GM20431 (cell line): ENCODE measurements around the gene PTGER1.
"Not testable (repeated sequence)": the region's sequence is repeated elsewhere in the genome, so short reads cannot be mapped to it uniquely, and the experiment has no call there.

Experiments used
- in situ Hi-C: fragments of 300-500 bp; cut with MseI, MboI; formaldehyde crosslinking; loops from one replicate; pipeline ENCODE4 v1.15.0; 2020; ENCODE audit warnings: low sequenced_read_pairs; ENCODE audit not compliant: unreplicated experiment

The PTGER1 gene

DNA sequence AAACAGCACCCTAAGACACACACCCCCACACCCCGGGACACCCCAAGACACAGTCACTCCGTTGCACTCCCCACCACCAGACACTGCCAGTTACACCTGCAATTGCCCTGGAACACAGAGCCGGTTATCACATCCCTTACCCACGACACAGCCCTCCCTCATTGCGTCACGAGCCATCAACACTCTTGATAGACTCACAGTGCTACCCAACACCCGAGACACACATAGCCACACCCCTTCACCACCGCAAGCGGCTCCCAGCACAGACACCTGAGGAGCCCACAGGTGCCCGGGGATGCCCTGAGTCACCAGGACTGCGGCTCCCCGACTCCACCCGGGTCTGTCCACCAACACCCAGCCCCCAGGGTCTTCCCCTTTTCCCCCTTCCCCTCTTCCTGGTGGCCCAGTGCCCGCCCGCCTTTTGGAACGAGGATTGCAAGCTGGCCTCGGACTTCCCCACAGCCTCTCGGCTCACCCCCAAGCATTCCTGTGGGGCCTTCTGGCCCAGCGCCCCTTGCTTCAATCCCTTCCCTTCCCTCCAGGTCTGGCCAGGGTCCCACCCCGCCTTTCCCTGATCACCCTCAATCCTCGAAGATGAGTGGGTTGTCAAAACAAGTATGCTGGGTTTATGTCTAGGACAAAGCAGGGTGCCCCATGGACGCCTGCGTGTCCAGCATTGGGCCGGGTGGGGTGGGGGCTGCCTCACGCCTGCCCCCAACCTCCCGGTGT lies 1.7 kb upstream of the PTGER1 start:
- in situ Hi-C loops: no loop called here

DNA sequence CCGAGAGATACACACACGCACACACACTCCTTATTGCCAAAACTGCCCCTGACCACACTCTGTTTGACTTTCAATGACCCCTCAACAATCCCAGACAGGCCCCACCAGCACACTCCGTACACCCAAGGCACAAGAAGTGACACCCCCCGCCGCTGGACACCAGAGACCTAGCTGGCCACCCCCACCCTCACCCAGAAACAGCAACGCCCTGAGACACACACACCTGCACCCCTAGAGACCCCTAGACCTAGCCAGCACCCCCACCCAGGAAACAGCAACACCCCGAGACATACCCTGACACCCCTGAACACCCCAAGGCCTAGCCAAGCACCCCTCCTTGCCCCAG lies 1.1 kb upstream of the PTGER1 start:
- in situ Hi-C loops: no loop called here

DNA sequence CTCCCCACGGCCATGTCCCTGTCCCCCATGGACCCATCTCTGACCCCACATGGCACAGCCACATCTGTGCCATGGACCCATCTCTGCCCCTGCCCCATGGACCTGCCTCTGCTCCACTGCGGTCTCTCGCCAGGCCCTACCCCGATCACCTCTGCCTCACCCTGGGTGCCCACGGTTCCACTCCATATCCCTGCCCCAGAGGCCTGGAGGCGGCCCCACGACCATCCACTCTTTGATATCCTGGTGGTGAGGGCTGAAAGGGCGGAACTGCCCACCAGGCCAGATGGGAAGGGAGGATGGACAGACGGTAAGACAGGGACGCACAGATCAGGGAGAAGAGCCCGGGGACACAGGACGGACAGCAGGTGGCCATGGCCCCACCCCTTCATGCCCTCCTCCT lies 327 bp downstream of the PTGER1 start:
- in situ Hi-C loops: no loop called here

DNA sequence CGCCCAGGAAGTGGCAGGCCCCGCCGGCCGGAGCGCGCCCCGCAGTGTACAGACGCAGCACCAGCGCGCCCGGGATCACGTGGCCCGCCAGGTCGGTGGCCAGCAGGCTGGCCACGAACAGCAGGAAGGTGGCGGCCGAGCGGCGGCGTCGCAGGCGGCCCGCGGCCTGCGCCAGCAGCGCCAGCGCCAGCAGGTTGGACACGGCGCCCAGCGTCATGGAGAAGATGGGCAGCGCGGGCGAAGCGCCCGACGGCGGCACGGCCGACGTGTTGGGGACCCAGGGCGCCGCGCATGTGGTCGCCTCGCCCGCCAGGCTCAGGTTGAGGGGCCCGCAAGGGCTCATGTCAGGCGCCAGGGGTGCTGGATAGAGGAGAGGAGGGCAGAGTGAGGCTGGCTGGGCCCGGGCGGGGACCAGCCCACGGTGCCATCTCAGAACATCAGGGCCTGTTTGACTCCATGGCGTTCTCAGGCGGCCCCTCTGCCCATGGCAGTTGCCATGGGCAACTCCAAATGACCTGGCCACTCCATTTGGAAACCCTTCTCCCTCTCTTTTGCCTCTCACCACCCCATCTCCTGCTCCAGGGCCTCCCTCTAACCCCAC lies 1.1 kb downstream of the PTGER1 start:
- in situ Hi-C loops: no loop called here

DNA sequence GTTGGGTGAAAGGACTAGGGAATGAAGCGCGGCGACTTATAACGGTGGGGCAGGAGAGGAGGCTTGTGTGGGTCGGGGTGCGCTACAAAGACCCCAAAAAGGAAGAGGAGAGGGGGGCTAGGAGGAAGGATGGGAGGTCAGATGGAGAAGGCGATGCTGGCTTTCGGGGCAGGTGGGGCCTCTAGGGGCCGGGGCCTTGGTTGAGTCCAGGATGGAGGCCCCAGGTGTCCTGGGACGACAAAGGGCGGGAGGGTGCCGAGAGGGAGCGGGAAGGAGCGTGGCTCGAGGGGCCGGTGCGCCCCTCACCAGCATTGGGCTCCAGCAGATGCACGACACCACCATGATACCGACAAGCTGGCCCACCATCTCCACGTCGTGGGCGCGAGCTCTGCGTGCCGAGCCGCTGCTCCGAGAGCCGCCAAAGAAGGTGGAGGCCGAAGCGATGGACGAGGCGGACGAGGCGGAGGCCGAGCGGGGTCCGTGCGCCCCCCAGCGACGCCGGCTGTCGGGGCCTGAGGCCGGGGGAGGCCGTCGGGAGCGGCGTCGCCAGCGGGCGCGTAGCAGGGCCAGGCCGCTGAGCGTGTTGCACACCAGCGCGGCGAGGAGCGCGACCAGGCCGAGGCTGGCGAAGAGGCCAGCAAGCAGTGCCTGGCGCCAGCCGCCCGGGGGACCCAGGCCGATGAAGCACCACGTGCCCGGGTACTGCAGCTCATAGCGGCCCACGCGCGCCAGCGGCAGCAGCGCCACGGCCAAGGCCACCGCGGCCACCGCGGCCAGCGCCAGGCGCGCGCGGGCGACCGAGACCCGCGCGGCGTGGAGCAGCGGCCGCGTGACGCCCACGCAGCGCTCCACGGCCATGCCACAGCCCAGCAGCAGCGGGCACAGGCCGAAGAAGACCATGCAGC lies 1.8 kb downstream of the PTGER1 start:
- in situ Hi-C loops: no loop called here

DNA sequence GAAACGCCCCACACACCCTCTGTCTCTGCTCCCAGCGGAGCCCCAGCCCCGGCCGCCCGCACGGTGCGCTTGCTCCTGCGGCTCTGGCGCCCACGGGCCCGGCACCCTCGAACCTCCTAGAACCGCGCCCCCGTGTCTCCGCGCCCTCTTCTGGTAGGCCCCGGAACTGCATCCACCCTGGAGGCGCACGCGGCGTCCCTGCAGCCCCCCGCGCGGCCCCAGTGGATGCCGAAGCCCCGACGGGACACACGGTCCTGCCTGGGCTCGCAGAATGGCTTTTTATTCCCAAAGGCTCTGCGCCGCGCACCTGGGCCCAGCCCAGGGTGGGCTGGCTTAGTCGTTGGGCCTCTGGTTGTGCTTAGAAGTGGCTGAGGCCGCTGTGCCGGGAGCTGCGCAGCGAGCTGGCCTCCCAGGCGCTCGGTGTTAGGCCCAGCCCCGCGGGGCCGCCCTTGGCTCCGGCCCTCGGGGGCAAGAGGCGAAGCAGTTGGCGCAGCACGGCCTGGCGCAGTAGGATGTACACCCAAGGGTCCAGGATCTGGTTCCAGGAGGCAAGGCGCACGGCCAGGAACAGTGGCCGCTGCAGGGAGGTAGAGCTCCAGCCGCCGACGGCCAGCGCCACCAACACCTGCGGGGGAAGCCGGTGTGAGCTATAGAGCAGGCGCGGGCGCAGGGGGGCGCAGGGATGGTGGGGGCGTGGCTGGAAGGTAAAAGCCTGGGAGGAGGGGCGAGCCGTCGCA lies 2.8 kb downstream of the PTGER1 start:
- in situ Hi-C loops: no loop called here

DNA sequence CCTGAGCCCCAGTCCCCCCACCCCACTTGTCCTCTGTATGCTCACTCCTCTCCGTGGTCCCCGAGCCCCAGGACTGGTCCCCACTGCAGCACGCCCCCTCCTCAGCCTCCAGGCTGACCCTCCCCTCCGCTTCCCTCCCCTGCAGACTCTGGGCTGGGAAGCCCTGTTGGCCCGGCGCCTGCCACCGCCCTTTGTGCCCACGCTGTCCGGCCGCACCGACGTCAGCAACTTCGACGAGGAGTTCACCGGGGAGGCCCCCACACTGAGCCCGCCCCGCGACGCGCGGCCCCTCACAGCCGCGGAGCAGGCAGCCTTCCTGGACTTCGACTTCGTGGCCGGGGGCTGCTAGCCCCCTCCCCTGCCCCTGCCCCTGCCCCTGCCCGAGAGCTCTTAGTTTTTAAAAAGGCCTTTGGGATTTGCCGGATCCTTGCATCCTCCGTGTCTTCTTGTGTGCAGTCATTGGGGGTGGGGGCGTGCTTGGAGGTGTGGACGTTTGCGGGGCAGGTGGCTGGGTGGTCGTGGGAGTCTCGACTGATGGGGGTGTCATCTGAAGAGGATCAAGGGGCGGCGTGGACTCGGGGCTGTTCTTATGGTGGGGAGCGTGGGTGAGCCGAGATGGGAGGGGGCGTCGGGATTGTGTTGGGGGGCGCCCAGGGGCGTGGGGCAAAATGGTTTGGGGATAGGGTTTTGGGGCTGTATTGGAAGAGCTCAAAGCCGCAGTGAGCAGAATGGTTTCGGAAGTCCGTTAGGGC lies 3.5 kb downstream of the PTGER1 start:
- in situ Hi-C loops: no loop called here

DNA sequence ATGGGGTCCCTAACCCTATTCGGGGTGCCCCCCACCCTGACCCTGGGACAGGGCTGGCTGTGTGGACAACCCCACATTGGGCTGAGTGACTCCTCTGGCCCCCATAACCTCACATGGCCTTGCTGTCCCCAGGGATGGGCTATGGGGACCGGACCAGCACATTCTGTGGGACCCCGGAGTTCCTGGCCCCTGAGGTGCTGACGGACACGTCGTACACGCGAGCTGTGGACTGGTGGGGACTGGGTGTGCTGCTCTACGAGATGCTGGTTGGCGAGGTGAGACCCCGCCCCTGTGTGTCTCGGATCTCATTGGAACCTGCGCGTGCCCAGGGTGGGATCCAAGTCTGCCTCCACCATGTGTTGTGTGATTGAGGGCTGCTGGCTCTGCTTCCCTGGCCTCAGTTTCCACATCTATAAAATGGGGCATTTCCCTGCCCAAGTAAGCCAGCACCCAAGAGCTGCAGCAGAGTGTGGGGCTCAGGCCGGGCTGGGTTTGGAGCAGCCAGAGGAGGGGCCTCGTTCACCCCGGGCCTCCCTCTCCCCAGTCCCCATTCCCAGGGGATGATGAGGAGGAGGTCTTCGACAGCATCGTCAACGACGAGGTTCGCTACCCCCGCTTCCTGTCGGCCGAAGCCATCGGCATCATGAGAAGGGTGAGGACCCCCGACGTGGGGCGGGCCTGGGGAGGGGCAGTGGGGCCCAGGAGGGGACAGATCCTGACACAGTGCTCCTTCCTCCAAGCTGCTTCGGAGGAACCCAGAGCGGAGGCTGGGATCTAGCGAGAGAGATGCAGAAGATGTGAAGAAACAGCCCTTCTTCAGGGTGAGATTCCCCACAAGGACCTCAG lies 4.9 kb downstream of the PTGER1 start:
- in situ Hi-C loops: no loop called here

DNA sequence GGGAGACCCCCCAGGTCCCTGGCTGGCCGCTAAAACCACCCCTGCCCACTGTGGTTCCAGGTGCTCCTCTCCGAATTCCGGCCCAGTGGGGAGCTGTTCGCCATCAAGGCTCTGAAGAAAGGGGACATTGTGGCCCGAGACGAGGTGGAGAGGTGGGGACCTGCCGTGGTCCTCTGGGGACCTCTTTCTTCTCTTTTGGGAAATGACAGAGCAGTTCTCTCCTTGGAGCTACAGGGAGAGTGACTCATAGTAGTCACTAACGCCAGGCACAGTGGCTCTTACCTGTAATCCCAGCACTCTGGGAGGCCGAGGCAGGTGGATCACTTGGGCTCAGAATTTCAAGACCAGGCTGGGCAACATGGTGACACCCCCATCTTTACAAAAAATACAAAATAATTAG lies 7.3 kb downstream of the PTGER1 start:
- in situ Hi-C loops: no loop called here

DNA sequence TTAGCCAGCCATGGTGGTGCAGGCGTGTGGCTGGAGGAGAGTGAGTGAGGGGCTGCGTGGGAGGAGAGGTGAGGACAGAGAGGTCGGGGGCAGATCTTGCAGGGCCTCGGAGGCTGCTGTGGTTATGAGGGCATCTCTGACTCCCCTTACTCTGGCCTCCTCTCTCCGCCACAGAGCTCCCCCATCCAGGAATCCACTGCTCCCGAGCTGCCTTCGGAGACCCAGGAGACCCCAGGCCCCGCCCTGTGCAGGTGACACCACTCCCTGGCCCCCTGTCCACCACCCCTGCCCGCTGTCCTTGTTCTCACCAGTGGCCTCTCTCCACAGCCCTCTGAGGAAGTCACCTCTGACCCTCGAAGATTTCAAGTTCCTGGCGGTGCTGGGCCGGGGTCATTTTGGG lies 7.8 kb downstream of the PTGER1 start:
- in situ Hi-C loops: no loop called here

DNA sequence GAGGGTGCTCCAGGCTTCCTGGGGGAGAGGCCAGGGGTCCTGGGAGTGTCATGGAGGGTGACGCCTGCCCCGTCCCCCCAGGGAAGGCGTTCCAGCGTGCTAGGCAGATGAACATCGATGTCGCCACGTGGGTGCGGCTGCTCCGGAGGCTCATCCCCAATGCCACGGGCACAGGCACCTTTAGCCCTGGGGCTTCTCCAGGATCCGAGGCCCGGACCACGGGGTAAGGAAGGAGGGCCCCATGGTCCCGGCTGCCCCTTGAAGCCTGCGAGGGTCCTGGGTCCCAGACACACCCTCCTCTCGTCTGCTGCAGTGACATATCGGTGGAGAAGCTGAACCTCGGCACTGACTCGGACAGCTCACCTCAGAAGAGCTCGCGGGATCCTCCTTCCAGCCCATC lies 11.4 kb downstream of the PTGER1 start:
- in situ Hi-C loops: no loop called here

DNA sequence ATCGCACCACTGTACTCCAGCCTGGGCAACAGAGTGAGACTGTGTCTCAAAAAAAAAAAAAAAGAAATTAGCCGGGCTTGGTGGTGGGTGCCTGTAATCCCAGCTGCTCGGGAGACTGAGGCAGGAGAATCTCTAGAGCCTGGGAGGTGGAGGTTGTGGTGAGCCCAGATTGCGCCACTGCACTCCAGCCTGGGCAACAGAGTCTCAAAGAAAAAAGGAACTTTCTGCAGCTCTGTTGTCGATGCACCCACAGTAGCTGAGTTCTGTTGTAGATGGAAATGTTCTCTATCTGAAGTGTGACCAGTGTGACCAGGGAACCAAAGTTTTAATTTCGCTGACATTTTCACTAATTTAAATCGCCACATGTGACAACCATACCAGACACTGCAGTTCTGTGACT lies 12.8 kb downstream of the PTGER1 start:
- in situ Hi-C loops: not testable (repeated sequence)

DNA sequence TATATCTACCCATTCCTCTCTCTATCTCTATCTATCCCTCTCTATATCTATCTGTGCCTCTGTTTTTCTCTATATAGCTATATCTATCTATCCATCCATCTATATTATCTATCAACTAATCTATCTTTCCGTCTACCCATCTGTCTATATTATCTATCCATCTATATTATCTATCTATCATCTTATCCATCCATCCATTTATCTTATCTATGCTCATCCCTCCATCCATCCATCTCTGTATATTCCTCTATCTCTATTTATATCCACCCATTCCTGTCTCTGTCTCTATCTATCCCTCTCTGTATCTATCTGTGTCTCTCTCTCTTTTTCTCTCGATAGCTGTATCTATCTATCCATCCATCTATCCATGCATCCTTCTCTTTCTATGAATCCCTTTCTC lies 14.2 kb downstream of the PTGER1 start:
- in situ Hi-C loops: no loop called here

DNA sequence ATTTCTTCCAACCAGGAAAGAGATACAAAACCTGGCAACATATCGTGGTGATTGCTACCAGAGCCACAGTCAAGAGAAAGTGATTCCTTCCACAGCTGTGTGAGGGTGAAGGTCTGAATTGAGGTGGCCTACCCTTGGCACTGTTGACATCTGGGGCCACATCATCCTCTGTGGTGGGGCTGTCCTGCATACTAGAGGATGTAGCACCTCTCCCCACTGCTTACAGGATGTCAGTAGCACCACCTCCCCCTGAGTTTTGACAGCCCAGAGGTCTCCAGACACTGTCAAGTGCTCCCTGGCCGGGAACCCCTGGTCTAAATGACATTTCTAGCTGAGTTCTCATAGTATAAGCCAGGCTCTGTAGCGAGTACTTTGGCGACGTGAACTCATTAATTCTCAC lies 15.5 kb downstream of the PTGER1 start:
- in situ Hi-C loops: no loop called here

DNA sequence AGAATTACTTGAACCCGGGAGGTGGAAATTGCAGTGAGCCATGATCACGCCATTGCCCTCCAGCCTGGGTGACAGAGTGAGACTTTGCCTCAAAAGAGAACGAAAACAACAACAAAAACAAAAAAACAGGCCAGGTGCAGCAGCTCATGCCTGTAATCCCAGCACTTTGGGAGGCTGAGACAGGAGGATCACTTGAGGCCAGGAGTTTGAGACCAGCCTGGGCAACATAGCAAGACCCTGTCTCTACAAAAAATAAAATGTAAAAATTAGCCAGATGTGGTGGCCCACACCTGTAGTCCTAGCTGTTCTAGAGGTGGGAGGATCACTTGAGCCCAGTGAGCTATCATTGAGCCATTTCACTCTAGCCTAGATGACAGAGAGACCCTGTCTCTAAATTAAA lies 22.9 kb downstream of the PTGER1 start:
- in situ Hi-C loops: not testable (repeated sequence)

DNA sequence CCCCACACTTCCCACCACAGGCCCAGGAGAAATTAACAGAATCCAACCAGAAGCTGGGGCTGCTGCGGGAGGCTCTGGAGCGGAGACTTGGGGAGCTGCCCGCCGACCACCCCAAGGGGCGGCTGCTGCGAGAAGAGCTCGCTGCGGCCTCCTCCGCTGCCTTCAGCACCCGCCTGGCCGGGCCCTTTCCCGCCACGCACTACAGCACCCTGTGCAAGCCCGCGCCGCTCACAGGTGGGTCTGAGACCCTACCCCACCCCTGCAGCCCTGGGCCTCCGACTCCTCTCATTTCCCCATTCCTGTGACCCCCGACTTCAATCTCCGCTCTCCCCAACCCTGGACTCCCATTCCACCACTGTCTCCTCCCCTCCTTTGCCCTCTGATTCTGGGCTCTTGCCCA lies 24.3 kb downstream of the PTGER1 start:
- in situ Hi-C loops: no loop called here

DNA sequence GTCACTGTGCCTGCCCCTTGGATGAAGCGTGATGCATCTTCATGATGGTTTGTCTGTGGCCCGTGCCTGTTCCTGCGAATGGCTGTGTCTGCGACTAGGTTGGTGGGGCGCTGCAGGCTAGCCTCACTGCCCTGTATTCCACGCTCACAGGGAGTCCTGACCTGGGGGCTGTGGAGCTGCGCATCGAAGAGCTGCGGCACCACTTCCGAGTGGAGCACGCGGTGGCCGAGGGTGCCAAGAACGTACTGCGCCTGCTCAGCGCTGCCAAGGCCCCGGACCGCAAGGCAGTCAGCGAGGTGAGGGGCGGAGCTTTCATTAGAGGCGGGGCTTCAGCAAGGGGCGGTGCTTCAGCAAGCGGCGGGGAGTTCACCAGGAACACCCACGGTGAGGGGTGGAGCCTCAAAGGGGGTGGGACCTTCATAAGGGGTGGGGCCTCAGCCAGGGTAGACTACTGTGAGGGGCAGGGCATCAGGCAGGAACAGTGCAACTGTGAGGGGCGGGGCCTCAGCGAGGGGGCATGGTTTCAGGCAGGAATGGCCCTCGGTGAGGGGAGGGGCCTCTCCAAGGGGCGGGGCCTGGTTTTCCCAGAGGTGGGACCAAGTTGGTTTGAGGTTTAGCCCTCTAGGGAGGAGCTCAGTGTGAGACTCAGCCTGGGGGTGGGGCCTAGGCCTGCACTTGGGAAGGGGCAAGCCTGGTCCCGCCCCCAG lies 24.8 kb downstream of the PTGER1 start:
- in situ Hi-C loops: no loop called here

DNA sequence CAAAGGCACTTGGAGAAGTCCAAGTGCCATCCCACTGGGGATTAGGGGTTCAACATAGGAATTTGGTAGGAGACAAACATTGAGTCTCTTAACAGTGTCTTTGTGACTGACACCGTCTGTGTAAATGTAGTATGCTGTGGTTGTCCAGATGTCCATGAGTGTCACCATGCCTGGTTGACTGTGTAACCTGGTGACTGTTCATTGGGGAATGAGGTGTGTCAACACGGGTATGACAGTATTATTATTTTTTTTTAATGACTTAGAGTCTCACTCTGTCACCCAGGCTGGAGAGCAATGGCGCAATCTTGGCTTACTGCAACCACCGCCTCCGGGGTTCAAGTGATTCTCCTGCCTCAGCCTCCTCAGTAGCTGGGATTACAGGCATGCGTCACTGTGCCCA lies 25.8 kb downstream of the PTGER1 start:
- in situ Hi-C loops: no loop called here
